Panc1 (cell line): ENCODE results near the gene CFAP52.

Experiments
- POLR2AphosphoS5 ChIP-seq: IDR thresholded peaks from 2 replicates; pipeline ENCODE4 v1.6.1; 2012; ENCODE audit warnings: mild to moderate bottlenecking, low read depth, low read length, moderate library complexity
- SIN3A ChIP-seq: IDR thresholded peaks from 2 replicates; pipeline ENCODE4 v1.6.1; 2012; ENCODE audit warnings: low read depth, mild to moderate bottlenecking, low read length, moderate library complexity, borderline replicate concordance; ENCODE audit not compliant: insufficient read depth
- TCF7L2 ChIP-seq: IDR thresholded peaks from 2 replicates; pipeline ENCODE4 v1.6.1; 2011; ENCODE audit warnings: mild to moderate bottlenecking, low read depth, low read length, inconsistent platforms
- TF ChIP-seq, protein P1 (sequence below): fragments of 450-650 bp; IDR thresholded peaks from 2 replicates; pipeline ENCODE4 v1.5.1; 2017; ENCODE audit warnings: mild to moderate bottlenecking
- TF ChIP-seq, protein P2 (sequence below), 2 experiments: IDR thresholded peaks; 2 replicates each; pipeline ENCODE4 v1.6.1; 2011 to 2012; ENCODE audit warnings: low read depth in 2 of 2, control low read depth in 1 of 2, low read length in 1 of 2, mild to moderate bottlenecking in 1 of 2, moderate library complexity in 1 of 2; ENCODE audit not compliant: insufficient read depth in 1 of 2

DNA sequence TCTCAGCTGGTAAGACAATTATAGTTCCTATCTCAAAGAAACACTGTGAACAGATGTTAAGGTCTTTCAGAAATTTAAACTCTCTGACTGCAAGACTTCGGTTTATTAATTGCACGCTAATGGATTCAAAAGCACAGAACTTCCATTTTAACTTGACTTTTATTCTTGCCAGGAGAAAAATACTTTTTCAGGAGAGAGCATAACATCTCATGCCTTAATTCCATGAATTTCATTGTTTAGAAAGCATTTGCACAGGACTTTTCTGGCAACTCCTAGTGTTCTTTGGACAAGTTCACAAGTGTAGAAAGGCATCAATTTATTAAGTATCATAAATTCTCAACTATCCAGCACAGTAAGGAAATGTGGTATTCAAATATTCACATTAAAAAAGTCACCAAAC lies 23.3 kb upstream of the CFAP52 start:
- TF ChIP-seq, protein P1, sequence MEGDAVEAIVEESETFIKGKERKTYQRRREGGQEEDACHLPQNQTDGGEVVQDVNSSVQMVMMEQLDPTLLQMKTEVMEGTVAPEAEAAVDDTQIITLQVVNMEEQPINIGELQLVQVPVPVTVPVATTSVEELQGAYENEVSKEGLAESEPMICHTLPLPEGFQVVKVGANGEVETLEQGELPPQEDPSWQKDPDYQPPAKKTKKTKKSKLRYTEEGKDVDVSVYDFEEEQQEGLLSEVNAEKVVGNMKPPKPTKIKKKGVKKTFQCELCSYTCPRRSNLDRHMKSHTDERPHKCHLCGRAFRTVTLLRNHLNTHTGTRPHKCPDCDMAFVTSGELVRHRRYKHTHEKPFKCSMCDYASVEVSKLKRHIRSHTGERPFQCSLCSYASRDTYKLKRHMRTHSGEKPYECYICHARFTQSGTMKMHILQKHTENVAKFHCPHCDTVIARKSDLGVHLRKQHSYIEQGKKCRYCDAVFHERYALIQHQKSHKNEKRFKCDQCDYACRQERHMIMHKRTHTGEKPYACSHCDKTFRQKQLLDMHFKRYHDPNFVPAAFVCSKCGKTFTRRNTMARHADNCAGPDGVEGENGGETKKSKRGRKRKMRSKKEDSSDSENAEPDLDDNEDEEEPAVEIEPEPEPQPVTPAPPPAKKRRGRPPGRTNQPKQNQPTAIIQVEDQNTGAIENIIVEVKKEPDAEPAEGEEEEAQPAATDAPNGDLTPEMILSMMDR, result no peak
- TF ChIP-seq, protein P2, sequence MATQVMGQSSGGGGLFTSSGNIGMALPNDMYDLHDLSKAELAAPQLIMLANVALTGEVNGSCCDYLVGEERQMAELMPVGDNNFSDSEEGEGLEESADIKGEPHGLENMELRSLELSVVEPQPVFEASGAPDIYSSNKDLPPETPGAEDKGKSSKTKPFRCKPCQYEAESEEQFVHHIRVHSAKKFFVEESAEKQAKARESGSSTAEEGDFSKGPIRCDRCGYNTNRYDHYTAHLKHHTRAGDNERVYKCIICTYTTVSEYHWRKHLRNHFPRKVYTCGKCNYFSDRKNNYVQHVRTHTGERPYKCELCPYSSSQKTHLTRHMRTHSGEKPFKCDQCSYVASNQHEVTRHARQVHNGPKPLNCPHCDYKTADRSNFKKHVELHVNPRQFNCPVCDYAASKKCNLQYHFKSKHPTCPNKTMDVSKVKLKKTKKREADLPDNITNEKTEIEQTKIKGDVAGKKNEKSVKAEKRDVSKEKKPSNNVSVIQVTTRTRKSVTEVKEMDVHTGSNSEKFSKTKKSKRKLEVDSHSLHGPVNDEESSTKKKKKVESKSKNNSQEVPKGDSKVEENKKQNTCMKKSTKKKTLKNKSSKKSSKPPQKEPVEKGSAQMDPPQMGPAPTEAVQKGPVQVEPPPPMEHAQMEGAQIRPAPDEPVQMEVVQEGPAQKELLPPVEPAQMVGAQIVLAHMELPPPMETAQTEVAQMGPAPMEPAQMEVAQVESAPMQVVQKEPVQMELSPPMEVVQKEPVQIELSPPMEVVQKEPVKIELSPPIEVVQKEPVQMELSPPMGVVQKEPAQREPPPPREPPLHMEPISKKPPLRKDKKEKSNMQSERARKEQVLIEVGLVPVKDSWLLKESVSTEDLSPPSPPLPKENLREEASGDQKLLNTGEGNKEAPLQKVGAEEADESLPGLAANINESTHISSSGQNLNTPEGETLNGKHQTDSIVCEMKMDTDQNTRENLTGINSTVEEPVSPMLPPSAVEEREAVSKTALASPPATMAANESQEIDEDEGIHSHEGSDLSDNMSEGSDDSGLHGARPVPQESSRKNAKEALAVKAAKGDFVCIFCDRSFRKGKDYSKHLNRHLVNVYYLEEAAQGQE (IDR thresholded peaks at IDR 0.05; ENCODE audit: insufficient read depth in 1 of 2, low read depth in 2 of 2, low read length in 1 of 2), result no peak
- TF ChIP-seq TCF7L2 (no peak), POLR2AphosphoS5 (no peak), SIN3A (no peak)
